MM.1S (cell line): ENCODE measurements around the gene MS4A10.

Source experiments
- DNase-seq: peaks from one replicate; pipeline ENCODE4 v3.0.0-alpha.2; 2015
- H2AFZ ChIP-seq: fragments of 300-600 bp; sonication (generic); 2 replicates; pipeline ENCODE4 v1.6.0; 2016; ENCODE audit warnings: antibody characterized with exemption, low read length
- H3F3A ChIP-seq: fragments of 300-600 bp; sonication (generic); 2 replicates; pipeline ENCODE4 v1.6.1; 2016; ENCODE audit warnings: mild to moderate bottlenecking, antibody characterized with exemption, low read length, moderate library complexity, mixed read lengths; ENCODE audit not compliant: insufficient read depth
- H3K27ac ChIP-seq: fragments of 300-600 bp; sonication (generic); 2 replicates; pipeline ENCODE4 v1.5.1; 2016; ENCODE audit warnings: mild to moderate bottlenecking, low read length
- H3K27me3 ChIP-seq: fragments of 300-600 bp; sonication (generic); replicated peaks from 2 replicates; pipeline ENCODE4 v1.6.0; 2016; ENCODE audit warnings: low read length; ENCODE audit not compliant: insufficient read depth
- H3K36me3 ChIP-seq: fragments of 300-600 bp; sonication (generic); replicated peaks from 2 replicates; pipeline ENCODE4 v1.6.1; 2016; ENCODE audit warnings: mild to moderate bottlenecking, low read length, mixed read lengths; ENCODE audit not compliant: insufficient read depth
- H3K4me1 ChIP-seq: fragments of 300-600 bp; sonication (generic); 2 replicates; pipeline ENCODE4 v1.6.1; 2016; ENCODE audit warnings: low read length, mixed read lengths
- H3K4me2 ChIP-seq: fragments of 300-600 bp; sonication (generic); 2 replicates; pipeline ENCODE4 v1.6.0; 2016; ENCODE audit warnings: low read depth, low read length
- H3K4me3 ChIP-seq: fragments of 300-600 bp; sonication (generic); 2 replicates; pipeline ENCODE4 v1.5.1; 2016; ENCODE audit warnings: low read length, mixed read lengths
- H3K79me2 ChIP-seq: fragments of 300-600 bp; sonication (generic); 2 replicates; pipeline ENCODE4 v1.6.1; 2016; ENCODE audit warnings: mixed run types, low read length, mixed read lengths
- H3K9ac ChIP-seq: fragments of 300-600 bp; sonication (generic); 2 replicates; pipeline ENCODE4 v1.6.1; 2016; ENCODE audit warnings: low read length, mixed read lengths
- H3K9me2 ChIP-seq: fragments of 300-600 bp; sonication (generic); replicated peaks from 2 replicates; pipeline ENCODE4 v1.6.1; 2016; ENCODE audit warnings: mild to moderate bottlenecking, low read length, mixed read lengths; ENCODE audit not compliant: insufficient read depth
- H3K9me3 ChIP-seq: fragments of 300-600 bp; sonication (generic); replicated peaks from 2 replicates; pipeline ENCODE4 v1.6.1; 2016; ENCODE audit warnings: mild to moderate bottlenecking, low read length, mixed read lengths; ENCODE audit not compliant: insufficient read depth
- H4K20me1 ChIP-seq: fragments of 300-600 bp; sonication (generic); 2 replicates; pipeline ENCODE4 v1.6.1; 2016; ENCODE audit warnings: mild to moderate bottlenecking, low read length, moderate library complexity, mixed read lengths; ENCODE audit not compliant: insufficient read depth
- EZH2 ChIP-seq: fragments of 300-600 bp; sonication (generic); optimal IDR thresholded peaks from 2 replicates; pipeline ENCODE3; 2017; ENCODE audit warnings: low read depth, mild to moderate bottlenecking, antibody characterized with exemption, low read length, mixed read lengths
- EZH2phosphoT487 ChIP-seq: fragments of 300-600 bp; sonication (generic); IDR thresholded peaks from 2 replicates; pipeline ENCODE4 v1.6.1; 2018; ENCODE audit warnings: antibody characterized with exemption, low read length
- TF ChIP-seq, protein P1 (sequence below): fragments of 300-600 bp; sonication (generic); IDR thresholded peaks from 2 replicates; pipeline ENCODE4 v1.5.1; 2016; ENCODE audit warnings: antibody characterized with exemption, low read length, mixed read lengths

MS4A10 gene

DNA sequence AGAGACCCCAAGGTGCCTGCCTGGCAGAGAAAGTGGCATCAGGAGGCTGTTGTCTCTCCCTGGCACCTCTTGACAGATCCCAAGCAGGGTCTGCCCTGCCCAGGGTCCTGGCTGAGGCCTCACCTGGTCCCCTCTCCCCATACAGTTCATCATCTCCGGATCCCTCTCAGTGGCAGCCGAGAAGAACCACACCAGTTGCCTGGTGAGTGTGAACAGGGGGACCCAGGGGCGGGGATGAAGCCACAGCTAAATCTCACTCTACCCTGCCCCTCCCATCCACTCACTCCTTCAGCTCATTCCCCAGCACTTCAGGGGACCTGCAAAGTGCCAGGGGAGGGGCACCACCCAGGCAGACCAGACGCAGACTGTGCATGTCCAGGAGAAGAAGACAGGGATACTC lies 14.0 kb upstream of the MS4A10 start:
- H3K27ac ChIP-seq: no peak overlapping the region
- H2AFZ ChIP-seq: no peak overlapping the region
- H3K9me3 ChIP-seq: no peaks in the 10 kb centered on the region
- H3K27me3 ChIP-seq: no peaks in the 10 kb centered on the region
- peaks cover 6% of the 10 kb centered on the region; the same call in 1 of the 2 replicates for H3K4me1 ChIP-seq
- H3K4me3 ChIP-seq: no peak overlapping the region
- no peak overlapping the region for H3K4me2 ChIP-seq
- H3K9me2 ChIP-seq: no peaks in the 10 kb centered on the region
- no peak overlapping the region for H3K9ac ChIP-seq
- H3F3A ChIP-seq: no peaks in the 10 kb centered on the region
- H3K36me3 ChIP-seq: no peaks in the 10 kb centered on the region
- DNase-seq: no peak
- no peaks in the 10 kb centered on the region for H4K20me1 ChIP-seq
- TF ChIP-seq EZH2phosphoT487 (no peak), EZH2 (no peak)
- TF ChIP-seq, protein P1, sequence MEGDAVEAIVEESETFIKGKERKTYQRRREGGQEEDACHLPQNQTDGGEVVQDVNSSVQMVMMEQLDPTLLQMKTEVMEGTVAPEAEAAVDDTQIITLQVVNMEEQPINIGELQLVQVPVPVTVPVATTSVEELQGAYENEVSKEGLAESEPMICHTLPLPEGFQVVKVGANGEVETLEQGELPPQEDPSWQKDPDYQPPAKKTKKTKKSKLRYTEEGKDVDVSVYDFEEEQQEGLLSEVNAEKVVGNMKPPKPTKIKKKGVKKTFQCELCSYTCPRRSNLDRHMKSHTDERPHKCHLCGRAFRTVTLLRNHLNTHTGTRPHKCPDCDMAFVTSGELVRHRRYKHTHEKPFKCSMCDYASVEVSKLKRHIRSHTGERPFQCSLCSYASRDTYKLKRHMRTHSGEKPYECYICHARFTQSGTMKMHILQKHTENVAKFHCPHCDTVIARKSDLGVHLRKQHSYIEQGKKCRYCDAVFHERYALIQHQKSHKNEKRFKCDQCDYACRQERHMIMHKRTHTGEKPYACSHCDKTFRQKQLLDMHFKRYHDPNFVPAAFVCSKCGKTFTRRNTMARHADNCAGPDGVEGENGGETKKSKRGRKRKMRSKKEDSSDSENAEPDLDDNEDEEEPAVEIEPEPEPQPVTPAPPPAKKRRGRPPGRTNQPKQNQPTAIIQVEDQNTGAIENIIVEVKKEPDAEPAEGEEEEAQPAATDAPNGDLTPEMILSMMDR: no peak
- H3K79me2 ChIP-seq: no peaks in the 10 kb centered on the region

DNA sequence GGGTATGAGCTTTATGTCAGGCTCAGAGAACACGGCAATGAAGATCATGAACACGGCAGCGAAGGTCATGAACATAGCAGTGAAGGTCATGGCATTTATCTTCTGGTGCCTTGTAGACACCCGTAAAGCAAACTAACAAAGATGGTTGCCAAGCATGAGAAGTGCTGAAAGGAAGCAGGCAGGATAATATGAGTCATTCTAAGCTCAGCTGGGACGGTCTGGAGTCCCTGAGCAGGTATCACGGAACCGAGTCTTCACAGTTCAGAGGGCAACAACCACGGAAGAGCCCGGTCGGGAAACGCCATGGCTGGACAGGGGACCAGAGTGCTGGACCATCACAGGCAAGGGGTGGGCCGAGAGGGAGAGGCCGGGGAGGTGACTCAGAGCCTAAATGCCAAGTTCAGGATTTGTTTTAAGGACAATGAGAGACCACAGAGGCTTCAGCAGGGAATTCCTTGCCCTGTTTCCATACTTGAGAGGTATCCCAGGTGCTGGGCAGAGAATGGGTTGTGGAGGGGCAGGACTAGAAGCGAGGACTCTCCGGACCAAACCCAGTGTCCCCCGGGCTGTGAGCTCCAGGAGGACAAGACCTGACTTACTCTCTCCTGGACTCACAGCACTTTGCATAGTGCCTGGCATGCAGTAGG lies 13.1 kb upstream of the MS4A10 start:
- TF ChIP-seq EZH2phosphoT487 (no peak), EZH2 (no peak)
- TF ChIP-seq, protein P1: no peak
- Histone ChIP-seq H3K4me2 (no peak overlapping the region), H4K20me1 (no peaks in the 10 kb centered on the region), H3K9ac (no peak overlapping the region), H3K4me3 (no peak overlapping the region), H3K36me3 (no peaks in the 10 kb centered on the region), H3K4me1 (peaks cover 6% of the 10 kb centered on the region; the same call in 1 of the 2 replicates), H3K79me2 (no peaks in the 10 kb centered on the region), H2AFZ (no peak overlapping the region), H3K27ac (no peak overlapping the region), H3F3A (no peaks in the 10 kb centered on the region), H3K9me3 (no peaks in the 10 kb centered on the region), H3K27me3 (no peaks in the 10 kb centered on the region), H3K9me2 (no peaks in the 10 kb centered on the region)
- no peak for DNase-seq

DNA sequence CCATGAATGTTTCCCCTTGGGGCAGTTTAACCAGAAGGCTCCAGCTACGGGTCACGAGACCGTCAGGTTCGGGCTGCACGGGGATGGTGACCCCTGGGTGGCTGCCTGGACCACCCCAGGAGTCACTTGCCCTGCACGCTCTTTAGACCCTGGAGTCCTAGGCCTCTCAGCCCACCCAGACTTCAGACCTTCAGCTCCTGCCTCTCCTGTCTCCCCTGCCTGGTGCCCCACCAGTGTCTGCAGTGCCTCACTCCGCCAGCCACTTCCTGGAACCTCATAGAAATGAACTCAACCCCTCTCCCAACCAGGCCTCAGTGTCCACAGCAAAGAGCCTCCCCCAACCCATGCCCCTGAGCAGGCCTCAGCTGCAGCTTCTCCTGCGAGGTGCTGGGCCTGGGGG lies 12.5 kb upstream of the MS4A10 start:
- Histone ChIP-seq H3K9ac (no peak overlapping the region), H3F3A (no peaks in the 10 kb centered on the region), H3K4me2 (no peak overlapping the region), H3K4me1 (peaks cover 6% of the 10 kb centered on the region; the same call in 1 of the 2 replicates), H3K36me3 (no peaks in the 10 kb centered on the region), H3K4me3 (no peak overlapping the region), H3K27me3 (no peaks in the 10 kb centered on the region), H4K20me1 (no peaks in the 10 kb centered on the region), H3K27ac (no peak overlapping the region), H3K9me2 (no peaks in the 10 kb centered on the region), H3K79me2 (no peaks in the 10 kb centered on the region), H2AFZ (no peak overlapping the region), H3K9me3 (no peaks in the 10 kb centered on the region)
- TF ChIP-seq EZH2 (no peak), EZH2phosphoT487 (no peak)
- TF ChIP-seq, protein P1: no peak
- DNase-seq: no peak
